RWPE2 (cell line): Measurements from ENCODE around the gene RAB20.

ENCODE experiments used
- ATAC-seq: fragments of 200-7000 bp; cut with Tn5 transposase; 3 replicates; pipeline ENCODE4 v1.9.1; 2021; ENCODE audit warnings: low read depth
- DNase-seq: peaks from one replicate; pipeline ENCODE4 v3.0.0-alpha.2; 2020; ENCODE audit warnings: low spot score
- H3K27ac ChIP-seq: fragments of 450-650 bp; 2 replicates; pipeline ENCODE4 v1.5.1; 2017; ENCODE audit warnings: mild to moderate bottlenecking; ENCODE audit not compliant: poor library complexity, severe bottlenecking
- H3K27me3 ChIP-seq: fragments of 250-450 bp; sonication (Bioruptor Pico); 2 replicates; pipeline ENCODE4 v1.5.1; 2021; ENCODE audit warnings: mild to moderate bottlenecking, moderate library complexity; ENCODE audit not compliant: insufficient read depth, poor library complexity, severe bottlenecking
- H3K36me3 ChIP-seq: fragments of 250-450 bp; sonication (Bioruptor Pico); 2 replicates; pipeline ENCODE4 v1.5.1; 2020; ENCODE audit warnings: low read depth, mild to moderate bottlenecking, moderate library complexity
- H3K4me1 ChIP-seq: fragments of 250-450 bp; sonication (Bioruptor Pico); 2 replicates; pipeline ENCODE4 v1.5.1; 2021; ENCODE audit warnings: mild to moderate bottlenecking, moderate library complexity; ENCODE audit not compliant: insufficient read depth, poor library complexity, severe bottlenecking
- H3K4me3 ChIP-seq: fragments of 250-450 bp; sonication (Bioruptor Pico); 2 replicates; pipeline ENCODE4 v1.5.1; 2021; ENCODE audit warnings: mild to moderate bottlenecking, moderate library complexity; ENCODE audit not compliant: severe bottlenecking
- H3K9me3 ChIP-seq: fragments of 250-450 bp; sonication (Bioruptor Pico); 2 replicates; pipeline ENCODE4 v1.5.1; 2021; ENCODE audit warnings: mild to moderate bottlenecking, moderate library complexity; ENCODE audit not compliant: severe bottlenecking
- CTCF ChIP-seq: fragments of 450-650 bp; IDR thresholded peaks from one replicate; pipeline ENCODE4 v1.5.1; 2017; ENCODE audit warnings: mild to moderate bottlenecking, moderate library complexity; ENCODE audit not compliant: poor library complexity, severe bottlenecking

Gene RAB20

GRCh38 chr13:110522721-110523120 lies 38.8 kb downstream of the RAB20 start:
- TF ChIP-seq CTCF, result no peak
- Histone ChIP-seq H3K27ac (no peak overlapping the region), H3K4me3 (no peak overlapping the region), H3K27me3 (no peaks in the 10 kb centered on the region), H3K4me1 (peaks cover 10% of the 10 kb centered on the region), H3K9me3 (no peaks in the 10 kb centered on the region), H3K36me3 (0 out of 2 replicates have a peak, but pooled peaks cover 4% of the 10 kb centered on the region)
- DNase-seq (no peak), ATAC-seq (no peak)

DNA sequence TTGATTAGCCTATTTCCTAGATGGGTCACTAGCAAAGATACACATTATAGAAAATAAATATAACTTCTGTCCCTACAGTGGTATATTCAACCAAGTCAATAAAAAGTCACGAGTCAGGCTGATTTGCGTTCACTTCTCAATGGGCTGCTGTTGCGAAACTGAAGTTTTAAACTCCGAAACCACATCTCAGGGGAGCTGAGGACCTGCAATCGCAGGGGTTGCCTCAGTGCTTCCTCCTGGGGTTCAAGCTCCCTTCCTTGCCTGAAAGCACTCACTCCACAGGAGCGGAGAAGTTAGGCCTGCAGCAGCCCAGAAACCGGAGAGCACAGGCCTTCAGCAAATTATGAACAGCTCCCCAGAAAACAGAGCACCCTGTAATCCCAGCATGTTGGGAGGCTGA lies 39.6 kb downstream of the RAB20 start:
- ATAC-seq (no peak), DNase-seq (no peak)
- Histone ChIP-seq H3K4me3 (no peak overlapping the region), H3K9me3 (no peaks in the 10 kb centered on the region), H3K4me1 (peaks cover 10% of the 10 kb centered on the region), H3K36me3 (0 out of 2 replicates have a peak, but pooled peaks cover 4% of the 10 kb centered on the region), H3K27me3 (no peaks in the 10 kb centered on the region), H3K27ac (no peak overlapping the region)
- no peak for TF ChIP-seq CTCF

- TF ChIP-seq CTCF, result no peak
- ATAC-seq (no peak), DNase-seq (no peak)
- Histone ChIP-seq H3K9me3 (no peaks in the 10 kb centered on the region), H3K4me3 (no peak overlapping the region), H3K36me3 (0 out of 2 replicates have a peak, but pooled peaks cover 4% of the 10 kb centered on the region), H3K27me3 (no peaks in the 10 kb centered on the region), H3K4me1 (peaks cover 10% of the 10 kb centered on the region), H3K27ac (no peak overlapping the region)
These were observed 40.2 kb downstream of the RAB20 start for GRCh38 chr13:110521296-110521680.

DNA sequence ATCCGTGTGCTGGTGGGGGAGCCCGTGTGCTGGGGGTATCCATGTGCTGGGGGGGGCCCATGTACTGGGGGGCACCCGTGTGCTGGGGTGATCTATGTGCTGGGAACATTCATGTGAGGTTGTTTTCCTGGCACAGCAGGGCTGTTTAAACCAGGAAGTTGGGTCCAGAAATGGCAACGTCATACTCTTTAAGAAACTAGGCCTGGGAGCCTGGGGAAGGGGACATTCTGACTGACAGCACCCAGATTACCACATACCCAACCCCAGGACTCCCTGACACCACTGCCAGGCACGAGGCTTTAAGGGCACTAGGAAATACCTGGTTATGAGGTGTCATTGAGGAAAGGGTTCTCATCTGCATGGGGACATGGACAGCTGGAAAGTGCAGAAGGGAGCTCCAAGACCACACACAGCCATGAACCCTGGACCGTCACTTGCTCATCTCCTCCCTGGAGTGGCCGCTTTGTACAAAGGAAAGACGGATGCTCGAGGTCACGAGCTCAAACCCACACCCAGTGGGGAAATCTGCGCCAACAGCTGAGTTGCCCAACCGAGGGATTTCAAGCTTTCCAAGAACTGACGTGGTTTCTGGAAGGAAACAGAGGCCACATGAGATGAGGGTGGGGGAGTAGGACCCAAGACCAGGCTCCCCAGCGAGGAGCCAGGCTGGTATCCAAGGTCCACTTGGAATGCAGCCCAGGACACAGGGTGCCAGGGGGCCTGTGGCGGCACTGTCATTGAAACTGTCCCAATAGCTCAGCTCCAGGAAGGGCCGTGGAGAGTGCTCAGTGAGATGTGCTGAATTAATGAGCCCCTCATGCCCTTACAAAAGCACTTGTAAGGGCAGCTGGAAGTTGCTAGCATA lies 40.9 kb downstream of the RAB20 start:
- Histone ChIP-seq H3K4me1 (peaks cover 10% of the 10 kb centered on the region), H3K9me3 (no peaks in the 10 kb centered on the region), H3K4me3 (no peak overlapping the region), H3K27me3 (no peaks in the 10 kb centered on the region), H3K27ac (no peak overlapping the region), H3K36me3 (0 out of 2 replicates have a peak, but pooled peaks cover 4% of the 10 kb centered on the region)
- no peak for ATAC-seq
- no peak for DNase-seq
- TF ChIP-seq CTCF, result no peak

GRCh38 chr13:110519506-110519905 lies 42.0 kb downstream of the RAB20 start:
- no peak for TF ChIP-seq CTCF
- H3K36me3 ChIP-seq, result 0 out of 2 replicates have a peak, but pooled peaks cover 4% of the 10 kb centered on the region
- DNase-seq, result no peak
- H3K27me3 ChIP-seq, result no peaks in the 10 kb centered on the region
- no peak overlapping the region for H3K27ac ChIP-seq
- no peak for ATAC-seq
- H3K9me3 ChIP-seq, result no peaks in the 10 kb centered on the region
- H3K4me3 ChIP-seq, result no peak overlapping the region
- peaks cover under 1% of the 10 kb centered on the region for H3K4me1 ChIP-seq
